ENCODE data around the gene CHST2.

The CHST2 gene

DNA sequence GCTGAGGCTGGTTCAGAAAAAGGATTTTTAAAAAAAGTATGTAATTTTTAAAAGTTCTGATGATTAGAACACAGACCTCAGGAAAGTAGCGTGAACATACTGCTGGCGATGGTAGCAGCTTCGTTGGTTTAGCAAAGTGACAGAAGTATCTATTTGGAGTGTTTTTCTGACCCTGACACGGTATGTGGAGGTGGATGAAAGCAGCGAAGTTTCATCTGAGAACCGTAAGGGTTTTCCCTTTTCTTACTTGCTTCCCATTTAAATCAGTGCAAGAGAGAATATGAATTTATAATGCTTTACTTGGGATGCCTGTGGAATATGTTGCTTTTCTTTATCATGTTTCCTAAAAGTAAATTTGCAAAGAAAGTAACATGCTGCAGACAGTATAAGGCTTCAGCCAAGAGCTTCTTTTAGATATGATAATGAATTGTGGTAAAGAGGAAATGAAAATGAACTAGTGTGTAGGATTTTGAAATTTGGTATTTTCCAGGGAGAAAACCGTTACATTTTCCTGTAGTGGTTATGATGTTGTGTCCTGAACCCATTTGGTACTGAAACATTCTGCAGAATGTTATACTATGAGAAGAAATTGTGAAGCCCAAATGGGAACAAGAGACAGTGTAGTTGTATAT, 3.9 kb downstream of the CHST2 start:
- Histone ChIP-seq H3K4ac (ENCODE audit: low read depth, low read length) (no peak overlapping the region), H4K8ac (ENCODE audit: low read depth, low read length) (no peak overlapping the region), H3K79me1 (ENCODE audit: low read length) (peaks cover 5% of the 10 kb centered on the region), H3K36me3 (ENCODE audit: control insufficient read depth, insufficient read depth, low read length) (no peaks in the 10 kb centered on the region), H3K4me2 (ENCODE audit: low read length) (no peak overlapping the region), H2BK120ac (ENCODE audit: low read depth, low read length) (no peak overlapping the region), H3K4me1 (ENCODE audit: control insufficient read depth, low read depth, low read length) (no peaks in the 10 kb centered on the region), H3K4me3 (ENCODE audit: low read length) (no peak overlapping the region), H3K79me2 (ENCODE audit: control insufficient read depth, insufficient read depth, low read length) (peaks cover 2% of the 10 kb centered on the region), H3K27ac (ENCODE audit: low read depth, low read length) (no peak overlapping the region), H3K9ac (ENCODE audit: low read length) (no peak overlapping the region), H3K27me3 (ENCODE audit: insufficient read depth, low read length, poor library complexity) (no peaks in the 10 kb centered on the region), H2BK15ac (replicated peaks; ENCODE audit: low read depth) (no peak overlapping the region), H4K5ac (ENCODE audit: low read length) (no peak overlapping the region), H3K18ac (ENCODE audit: low read length) (no peak overlapping the region), H2BK5ac (ENCODE audit: low read length) (no peak overlapping the region), H3K56ac (ENCODE audit: low read length) (no peak overlapping the region), H2AK5ac (ENCODE audit: low read length) (no peak overlapping the region), H3K23ac (ENCODE audit: low read length) (no peak overlapping the region)
- DNase-seq: no peak
- whole genome bisulfite sequencing (ENCODE audit: extremely low coverage, insufficient coverage, low lambda C conversion rate): no CpG with 5 or more reads among the region's 7 CpGs

DNA sequence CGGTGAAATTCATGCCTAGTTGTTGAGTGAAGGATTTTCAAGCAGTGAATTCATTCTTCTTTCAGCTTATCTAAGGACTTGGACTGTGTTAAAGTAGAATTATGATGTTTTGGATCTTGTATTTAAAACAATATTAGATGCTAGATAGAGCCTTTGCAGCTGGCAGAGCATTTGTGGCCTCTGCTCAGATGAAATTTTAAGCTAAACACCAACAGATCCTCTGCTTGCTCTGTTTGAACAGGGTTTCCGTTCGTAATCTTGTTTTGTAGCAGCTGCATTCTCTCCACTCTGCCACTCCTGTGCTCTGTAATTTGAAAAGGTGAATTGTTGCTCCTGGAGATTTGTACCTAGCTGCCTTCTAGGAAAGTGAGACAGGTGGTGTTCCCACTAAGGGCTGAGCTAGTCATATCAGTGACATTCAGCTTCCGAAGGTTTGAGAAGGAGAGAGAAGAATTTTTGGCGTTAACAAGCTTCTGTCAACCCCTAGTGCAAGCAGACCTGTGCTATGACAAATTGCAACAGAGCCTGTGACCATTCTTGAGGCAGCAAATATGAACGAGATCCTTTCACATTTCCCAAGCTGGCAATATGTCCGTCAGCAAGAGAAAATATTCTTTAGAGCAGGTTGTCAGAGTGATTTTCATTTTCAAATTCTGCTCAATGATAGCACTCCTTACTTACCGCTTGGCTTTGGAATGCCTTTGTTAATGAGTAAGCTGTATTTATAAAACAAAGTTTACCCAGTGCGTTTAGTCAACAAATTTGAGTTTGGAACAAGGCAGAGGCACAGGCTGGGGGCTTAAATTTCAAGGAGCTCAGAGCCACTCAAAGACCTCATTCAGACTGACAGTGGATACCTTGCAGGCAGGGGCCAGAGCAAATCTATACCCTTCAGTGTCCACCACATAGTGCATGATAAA, 5.3 kb downstream of the CHST2 start:
- H3K4me1 ChIP-seq (ENCODE audit: control insufficient read depth, low read depth, low read length): no peaks in the 10 kb centered on the region
- no peaks in the 10 kb centered on the region for H3K36me3 ChIP-seq (ENCODE audit: control insufficient read depth, insufficient read depth, low read length)
- no peak for DNase-seq
- H3K79me2 ChIP-seq (ENCODE audit: control insufficient read depth, insufficient read depth, low read length): peaks cover 2% of the 10 kb centered on the region
- no peak overlapping the region for H2BK5ac ChIP-seq (ENCODE audit: low read length)
- no CpG with 5 or more reads among the region's 9 CpGs for WGBS (ENCODE audit: extremely low coverage, insufficient coverage, low lambda C conversion rate)
- H3K4me3 ChIP-seq (ENCODE audit: low read length): no peak overlapping the region
- no peak overlapping the region for H3K56ac ChIP-seq (ENCODE audit: low read length)
- no peak overlapping the region for H3K18ac ChIP-seq (ENCODE audit: low read length)
- no peak overlapping the region for H3K4me2 ChIP-seq (ENCODE audit: low read length)
- H2BK15ac ChIP-seq (replicated peaks; ENCODE audit: low read depth): no peak overlapping the region
- H3K9ac ChIP-seq (ENCODE audit: low read length): no peak overlapping the region
- no peak overlapping the region for H3K4ac ChIP-seq (ENCODE audit: low read depth, low read length)
- no peak overlapping the region for H4K8ac ChIP-seq (ENCODE audit: low read depth, low read length)
- H3K27ac ChIP-seq (ENCODE audit: low read depth, low read length): no peak overlapping the region
- H3K23ac ChIP-seq (ENCODE audit: low read length): no peak overlapping the region
- no peaks in the 10 kb centered on the region for H3K27me3 ChIP-seq (ENCODE audit: insufficient read depth, low read length, poor library complexity)
- no peak overlapping the region for H4K5ac ChIP-seq (ENCODE audit: low read length)
- H2AK5ac ChIP-seq (ENCODE audit: low read length): no peak overlapping the region
- peaks cover 5% of the 10 kb centered on the region for H3K79me1 ChIP-seq (ENCODE audit: low read length)
- H2BK120ac ChIP-seq (ENCODE audit: low read depth, low read length): no peak overlapping the region

DNA sequence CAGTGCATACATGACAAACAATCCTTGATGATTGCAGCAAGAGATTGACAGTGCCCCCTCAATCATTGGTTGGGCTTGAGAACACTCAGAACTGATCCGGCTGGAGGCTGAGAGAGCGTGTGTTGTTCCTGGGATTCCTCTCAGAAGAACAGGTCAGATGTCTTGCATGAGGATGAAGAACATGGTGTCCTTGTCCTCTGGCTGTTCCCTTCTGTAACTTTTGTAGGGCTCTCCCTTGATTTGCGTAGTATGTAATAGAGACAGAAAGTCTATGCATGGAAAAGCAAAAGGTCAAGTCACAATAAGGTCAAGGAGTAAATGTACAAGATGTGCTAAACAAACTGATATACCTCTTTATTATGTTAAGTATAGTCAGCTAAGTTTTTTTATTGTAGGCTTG, 8.2 kb downstream of the CHST2 start:
- Histone ChIP-seq H3K36me3 (ENCODE audit: control insufficient read depth, insufficient read depth, low read length) (no peaks in the 10 kb centered on the region), H3K27ac (ENCODE audit: low read depth, low read length) (no peak overlapping the region), H3K18ac (ENCODE audit: low read length) (no peak overlapping the region), H2AK5ac (ENCODE audit: low read length) (no peak overlapping the region), H4K5ac (ENCODE audit: low read length) (no peak overlapping the region), H3K4me3 (ENCODE audit: low read length) (no peak overlapping the region), H3K56ac (ENCODE audit: low read length) (no peak overlapping the region), H2BK15ac (replicated peaks; ENCODE audit: low read depth) (no peak overlapping the region), H3K4ac (ENCODE audit: low read depth, low read length) (no peak overlapping the region), H3K79me2 (ENCODE audit: control insufficient read depth, insufficient read depth, low read length) (no peaks in the 10 kb centered on the region), H4K8ac (ENCODE audit: low read depth, low read length) (no peak overlapping the region), H3K23ac (ENCODE audit: low read length) (no peak overlapping the region), H3K4me2 (ENCODE audit: low read length) (no peak overlapping the region), H3K4me1 (ENCODE audit: control insufficient read depth, low read depth, low read length) (no peaks in the 10 kb centered on the region), H3K79me1 (ENCODE audit: low read length) (no peaks in the 10 kb centered on the region), H3K27me3 (ENCODE audit: insufficient read depth, low read length, poor library complexity) (no peaks in the 10 kb centered on the region), H2BK120ac (ENCODE audit: low read depth, low read length) (no peak overlapping the region), H2BK5ac (ENCODE audit: low read length) (no peak overlapping the region), H3K9ac (ENCODE audit: low read length) (no peak overlapping the region)
- no CpG with 5 or more reads among the region's 3 CpGs for WGBS (ENCODE audit: extremely low coverage, insufficient coverage, low lambda C conversion rate)
- DNase-seq: no peak

DNA sequence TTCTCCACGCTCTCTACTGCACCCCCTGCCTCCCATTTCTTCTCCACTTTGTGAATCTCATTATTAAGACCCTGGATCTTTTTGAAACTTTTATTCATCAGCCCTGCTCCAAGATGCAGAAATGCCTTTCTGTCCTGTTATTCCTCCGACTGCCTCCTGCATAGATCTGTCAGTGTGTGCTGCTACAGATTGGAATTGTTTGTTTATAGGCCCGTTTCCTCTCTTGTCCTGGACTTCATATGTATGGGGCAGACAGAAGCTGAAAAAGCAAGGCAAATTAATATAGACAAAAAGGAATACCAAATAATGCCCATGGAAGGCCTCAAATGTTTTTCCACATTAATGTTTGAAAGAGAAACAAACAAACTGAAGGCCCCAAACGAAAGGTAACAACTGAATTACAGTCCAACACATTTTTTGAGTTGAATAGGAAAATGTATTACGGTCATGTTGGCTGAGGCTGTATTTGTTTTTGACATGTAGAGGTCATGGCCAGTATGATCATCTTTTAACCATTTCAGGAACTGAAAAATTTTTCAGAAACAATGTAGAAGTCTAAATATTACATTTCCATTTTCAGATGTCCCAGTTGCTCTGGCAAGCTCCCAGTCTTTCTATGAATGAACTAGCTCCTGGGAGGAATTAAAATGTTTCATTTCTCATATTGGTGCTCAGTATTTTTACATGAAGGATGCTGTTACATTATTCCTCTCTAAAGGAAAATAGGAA, 8.8 kb downstream of the CHST2 start:
- H4K8ac ChIP-seq (ENCODE audit: low read depth, low read length): no peak overlapping the region
- H3K4me3 ChIP-seq (ENCODE audit: low read length): no peak overlapping the region
- no CpG with 5 or more reads among the region's 5 CpGs for WGBS (ENCODE audit: extremely low coverage, insufficient coverage, low lambda C conversion rate)
- no peak overlapping the region for H3K4me2 ChIP-seq (ENCODE audit: low read length)
- DNase-seq: no peak
- H3K23ac ChIP-seq (ENCODE audit: low read length): no peak overlapping the region
- no peak overlapping the region for H3K18ac ChIP-seq (ENCODE audit: low read length)
- no peak overlapping the region for H3K27ac ChIP-seq (ENCODE audit: low read depth, low read length)
- H3K4ac ChIP-seq (ENCODE audit: low read depth, low read length): no peak overlapping the region
- H3K27me3 ChIP-seq (ENCODE audit: insufficient read depth, low read length, poor library complexity): no peaks in the 10 kb centered on the region
- no peaks in the 10 kb centered on the region for H3K79me1 ChIP-seq (ENCODE audit: low read length)
- H3K79me2 ChIP-seq (ENCODE audit: control insufficient read depth, insufficient read depth, low read length): no peaks in the 10 kb centered on the region
- no peak overlapping the region for H4K5ac ChIP-seq (ENCODE audit: low read length)
- H2AK5ac ChIP-seq (ENCODE audit: low read length): no peak overlapping the region
- no peak overlapping the region for H2BK5ac ChIP-seq (ENCODE audit: low read length)
- H3K4me1 ChIP-seq (ENCODE audit: control insufficient read depth, low read depth, low read length): no peaks in the 10 kb centered on the region
- H3K56ac ChIP-seq (ENCODE audit: low read length): no peak overlapping the region
- no peaks in the 10 kb centered on the region for H3K36me3 ChIP-seq (ENCODE audit: control insufficient read depth, insufficient read depth, low read length)
- no peak overlapping the region for H3K9ac ChIP-seq (ENCODE audit: low read length)
- H2BK15ac ChIP-seq (replicated peaks; ENCODE audit: low read depth): no peak overlapping the region
- no peak overlapping the region for H2BK120ac ChIP-seq (ENCODE audit: low read depth, low read length)

DNA sequence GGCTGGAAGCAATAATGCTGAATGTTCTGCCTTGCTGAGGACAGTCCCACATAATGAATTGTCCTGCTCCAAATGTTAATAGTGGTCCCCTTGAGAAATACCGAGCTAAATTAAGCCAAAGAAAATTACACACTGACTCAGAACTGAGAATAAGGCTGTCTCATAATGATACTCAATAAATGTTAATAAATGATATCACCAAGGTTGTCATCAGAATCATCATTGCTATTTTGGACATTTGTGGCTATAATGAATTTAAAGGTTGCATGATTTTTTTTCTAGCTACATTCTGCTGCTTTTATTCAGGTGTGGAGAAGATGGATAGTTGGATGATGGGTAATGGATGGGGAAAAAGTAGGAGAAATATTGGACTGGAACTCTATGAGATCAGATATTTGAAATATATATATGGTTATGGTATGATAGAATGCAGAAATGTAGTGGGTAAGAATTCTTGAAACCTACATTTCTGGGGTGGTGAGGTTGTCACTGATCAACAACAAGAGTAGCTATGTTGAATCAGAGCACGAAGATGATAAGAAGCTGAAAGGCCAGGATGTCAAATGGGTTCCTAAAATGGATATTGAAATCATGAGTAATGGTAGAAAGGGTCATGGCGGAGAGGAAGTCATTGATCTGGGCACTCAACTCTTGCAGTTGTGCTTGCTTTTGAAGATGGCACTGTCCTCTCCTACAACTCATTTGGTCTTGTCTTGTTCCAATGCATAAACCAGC, 12.8 kb downstream of the CHST2 start:
- no peaks in the 10 kb centered on the region for H3K36me3 ChIP-seq (ENCODE audit: control insufficient read depth, insufficient read depth, low read length)
- no peaks in the 10 kb centered on the region for H3K27me3 ChIP-seq (ENCODE audit: insufficient read depth, low read length, poor library complexity)
- H3K4me1 ChIP-seq (ENCODE audit: control insufficient read depth, low read depth, low read length): no peaks in the 10 kb centered on the region
- no peak overlapping the region for H3K56ac ChIP-seq (ENCODE audit: low read length)
- no peak overlapping the region for H2BK120ac ChIP-seq (ENCODE audit: low read depth, low read length)
- DNase-seq: no peak
- H3K23ac ChIP-seq (ENCODE audit: low read length): no peak overlapping the region
- no peak overlapping the region for H3K27ac ChIP-seq (ENCODE audit: low read depth, low read length)
- no peak overlapping the region for H3K4ac ChIP-seq (ENCODE audit: low read depth, low read length)
- WGBS (ENCODE audit: extremely low coverage, insufficient coverage, low lambda C conversion rate): no CpG with 5 or more reads among the region's 3 CpGs
- H3K9ac ChIP-seq (ENCODE audit: low read length): no peak overlapping the region
- H2BK15ac ChIP-seq (replicated peaks; ENCODE audit: low read depth): no peak overlapping the region
- H4K8ac ChIP-seq (ENCODE audit: low read depth, low read length): no peak overlapping the region
- no peak overlapping the region for H2BK5ac ChIP-seq (ENCODE audit: low read length)
- no peak overlapping the region for H3K4me3 ChIP-seq (ENCODE audit: low read length)
- H3K79me1 ChIP-seq (ENCODE audit: low read length): no peaks in the 10 kb centered on the region
- no peak overlapping the region for H3K4me2 ChIP-seq (ENCODE audit: low read length)
- no peak overlapping the region for H2AK5ac ChIP-seq (ENCODE audit: low read length)
- H3K79me2 ChIP-seq (ENCODE audit: control insufficient read depth, insufficient read depth, low read length): no peaks in the 10 kb centered on the region
- H4K5ac ChIP-seq (ENCODE audit: low read length): no peak overlapping the region
- H3K18ac ChIP-seq (ENCODE audit: low read length): no peak overlapping the region

Measured in mesendoderm (in vitro differentiated cells).